Endothelial cell of umbilical vein (primary cell): ENCODE measurements around the gene TNFRSF1A. TPM values are rescaled to one million over a fixed set of nuclear protein-coding genes. Genes with fewer than 3 reads are reported as not detected.

Source experiments
- BruUV-seq: library from RNA; stranded (reverse); fragments of 400-500 nt; replicated peaks from 2 replicates; lab custom pipeline; 2021; lab: Mats Ljungman, UMichigan
- CTCF ChIA-PET: fragments of 300-600, 350-600 bp; sonication (Branson Sonifier 250); formaldehyde crosslinking; loops from one replicate; lab custom pipeline; 2021; ENCODE audit warnings: antibody characterized with exemption, inconsistent platforms; lab: Charles Lee
- POLR2A ChIA-PET: fragments of 300-600, 350-600 bp; sonication (Branson Sonifier 250); formaldehyde crosslinking; loops from one replicate; lab custom pipeline; 2021; ENCODE audit warnings: antibody characterized with exemption, inconsistent platforms; lab: Charles Lee
- DNase-seq: peaks from one replicate; pipeline ENCODE4 v3.0.0-alpha.2; 2011; ENCODE audit warnings: low read depth, low spot score
- FAIRE-seq: peaks from 2 replicates; lab custom pipeline; 2011; peaks lifted over from hg19 to GRCh38; lab: Jason Lieb, UNC
- H2AFZ ChIP-seq: 2 replicates; pipeline ENCODE4 v1.6.0; 2012; ENCODE audit warnings: low read depth, low read length, control low read depth, inconsistent platforms
- H3K27ac ChIP-seq: 2 replicates; pipeline ENCODE4 v1.5.1; 2011; ENCODE audit warnings: low read depth, mild to moderate bottlenecking, control low read depth, low read length, moderate library complexity; ENCODE audit not compliant: insufficient read depth
- H3K27me3 ChIP-seq, 2 experiments: 2 replicates each; pipeline versions ENCODE4 v1.6.0 to v1.6.1; 2011; ENCODE audit warnings: low read length in 2 of 2, mixed read lengths in 1 of 2; ENCODE audit not compliant: control insufficient read depth in 2 of 2, insufficient read depth in 2 of 2
- H3K36me3 ChIP-seq, 2 experiments: 2 replicates in 1 of 2; 3 replicates in 1 of 2; pipeline ENCODE4 v1.5.1; 2011; ENCODE audit warnings: low read length in 2 of 2, mild to moderate bottlenecking in 1 of 2, moderate library complexity in 1 of 2; ENCODE audit not compliant: control insufficient read depth in 2 of 2, insufficient read depth in 2 of 2; ENCODE audit errors: extremely low read depth in 1 of 2
- H3K4me1 ChIP-seq: 3 replicates; pipeline ENCODE4 v1.5.1; 2011; ENCODE audit warnings: mild to moderate bottlenecking, low read length; ENCODE audit not compliant: control insufficient read depth, insufficient read depth; ENCODE audit errors: extremely low read depth
- H3K4me2 ChIP-seq: 2 replicates; pipeline ENCODE4 v1.6.1; 2011; ENCODE audit warnings: low read length, control low read depth, mixed read lengths; ENCODE audit not compliant: insufficient read depth
- H3K4me3 ChIP-seq, 3 experiments: fragments of 200-600 bp in 1 of 3; sonication (generic), shearing (Covaris generic) in 1 of 3; replicated peaks in 1 of 3; 2 replicates each; pipeline ENCODE4 v1.5.1; 2011 to 2016; ENCODE audit warnings: control low read depth in 3 of 3, low read length in 3 of 3, mild to moderate bottlenecking in 2 of 3, inconsistent platforms in 1 of 3, low read depth in 1 of 3, moderate library complexity in 1 of 3; ENCODE audit not compliant: insufficient read depth in 1 of 3
- H3K79me2 ChIP-seq: 2 replicates; pipeline ENCODE4 v1.6.0; 2012; ENCODE audit warnings: low read length, inconsistent platforms; ENCODE audit not compliant: control insufficient read depth, insufficient read depth
- H3K9ac ChIP-seq: replicated peaks from 2 replicates; pipeline ENCODE3; 2011; ENCODE audit warnings: low read length, control low read depth; ENCODE audit not compliant: insufficient read depth; ENCODE audit errors: extremely low read depth
- H3K9me1 ChIP-seq: replicated peaks from 3 replicates; pipeline ENCODE4 v1.6.0; 2011; ENCODE audit warnings: mild to moderate bottlenecking, low read length; ENCODE audit not compliant: control insufficient read depth, insufficient read depth; ENCODE audit errors: extremely low read depth
- H3K9me3 ChIP-seq: replicated peaks from 2 replicates; pipeline ENCODE4 v1.5.1; 2012; ENCODE audit warnings: low read length, inconsistent platforms; ENCODE audit not compliant: control insufficient read depth, insufficient read depth
- H4K20me1 ChIP-seq: replicated peaks from 2 replicates; pipeline ENCODE3; 2011; ENCODE audit warnings: mild to moderate bottlenecking, low read length; ENCODE audit not compliant: control insufficient read depth, insufficient read depth; ENCODE audit errors: extremely low read depth
- FOS ChIP-seq: IDR thresholded peaks from 2 replicates; pipeline ENCODE4 v1.6.1; 2011; ENCODE audit warnings: mild to moderate bottlenecking, low read length, moderate library complexity, borderline replicate concordance; ENCODE audit not compliant: insufficient read depth
- GATA2 ChIP-seq: IDR thresholded peaks from 2 replicates; pipeline ENCODE4 v1.7.0; 2011; ENCODE audit warnings: low read depth, mild to moderate bottlenecking, moderate library complexity, mixed read lengths, low read length; ENCODE audit not compliant: insufficient read length, insufficient read depth
- JUN ChIP-seq: IDR thresholded peaks from 2 replicates; pipeline ENCODE4 v1.6.1; 2011; ENCODE audit warnings: borderline replicate concordance, low read depth; ENCODE audit not compliant: insufficient read length, insufficient read depth
- MYC ChIP-seq: IDR thresholded peaks from one replicate; pipeline ENCODE4 v1.6.1; 2011; ENCODE audit warnings: mild to moderate bottlenecking, low read depth, low read length
- POLR2AphosphoS5 ChIP-seq: IDR thresholded peaks from 2 replicates; pipeline ENCODE4 v1.6.1; 2012; ENCODE audit warnings: low read depth, mild to moderate bottlenecking, control low read depth, low read length, moderate library complexity; ENCODE audit not compliant: insufficient read depth
- dilution Hi-C: fragments of 300-500 bp; cut with MboI; formaldehyde crosslinking; loops from one replicate; pipeline ENCODE4 v1.15.0; 2019; ENCODE audit warnings: low sequenced_read_pairs; ENCODE audit not compliant: extremely low pct_ligation_motif_present
- intact Hi-C: fragments of 100-400 bp; cut with micrococcal nuclease; formaldehyde crosslinking; loops from one replicate; pipeline ENCODE4 v1.10.0; 2022
- polyA plus RNA-seq, 4 experiments: library from polyadenylated mRNA; depleted of rRNA in 3 of 4; stranded (reverse) in 3 of 4; unstranded in 1 of 4; fragments of >200 nt; gene quantifications; 2 replicates each; pipeline versions ENCODE4 v1.2.1 to v1.2.3, GENCODE V29; 2011 to 2012; ENCODE audit warnings: missing spikeins in 1 of 4
- total RNA-seq: library from RNA; stranded (reverse); gene quantifications from 2 replicates; pipeline ENCODE4 v1.2.3, GENCODE V29; 2021
- TF ChIP-seq, protein P1 (sequence below): IDR thresholded peaks from 2 replicates; pipeline ENCODE4 v1.6.1; 2011; ENCODE audit not compliant: insufficient read depth, insufficient read length
- TF ChIP-seq, protein P2 (sequence below), 2 donors: IDR thresholded peaks; 1 replicate in 1 of 2; 2 replicates in 1 of 2; pipeline ENCODE4 v1.5.1; 2011; ENCODE audit warnings: low read length in 2 of 2, mild to moderate bottlenecking in 2 of 2, moderate library complexity in 2 of 2, control low read depth in 1 of 2, inconsistent platforms in 1 of 2, low read depth in 1 of 2; ENCODE audit not compliant: insufficient read depth in 1 of 2; ENCODE audit errors: extremely low read depth in 1 of 2

The TNFRSF1A gene
- total and polyA plus RNA-seq, 2 donors (not counting 3 experiments of a cell fraction or from before 2014, with no cell fraction given) = 86.5 to 98.2 TPM

DNA sequence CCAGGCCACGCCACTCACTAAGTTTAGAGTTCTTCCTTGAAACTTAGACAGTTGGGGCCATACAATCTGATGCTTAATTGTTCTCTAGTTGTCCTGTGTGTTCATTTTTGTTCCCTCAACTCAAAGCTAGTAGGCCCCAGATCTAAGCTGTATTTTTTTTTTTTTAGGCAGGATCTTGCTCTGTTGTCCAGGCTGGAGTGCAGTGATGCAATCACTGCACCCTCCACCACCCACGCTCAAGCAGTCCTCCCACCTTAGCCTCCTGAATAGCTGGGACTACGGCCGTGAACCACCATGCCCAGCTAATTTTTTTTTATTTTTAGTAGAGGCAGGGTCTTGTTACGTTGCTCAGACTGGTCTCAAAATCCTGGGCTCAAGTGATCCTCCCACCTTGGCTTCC is 7.5 kb downstream of the TNFRSF1A start:
- DNase-seq (no peak), FAIRE-seq (no peak)
- H3K27ac ChIP-seq = no peak overlapping the region
- no peaks in the 10 kb centered on the region for H3K9me1 ChIP-seq
- H4K20me1 ChIP-seq = no peaks in the 10 kb centered on the region
- H3K9ac ChIP-seq = no peak overlapping the region
- peaks cover 55% of the 10 kb centered on the region for H3K4me1 ChIP-seq
- no peaks in the 10 kb centered on the region for H3K9me3 ChIP-seq
- ChIA-PET POLR2A (interaction anchor here (0.6 to 1.1 kb wide), 2 partner anchors 11 to 13 kb away, joined by 3 to 4 read pairs; no protein-coding TSS in a partner anchor), CTCF (interaction anchor here (0.8 to 4.4 kb wide), 10 partner anchors 8 to 203 kb away, joined by 3 to 58 read pairs (median 30); partner anchors contain the start of gene SCNN1A)
- intact Hi-C loops (no loop called here), dilution Hi-C loops (no loop called here)
- H2AFZ ChIP-seq = no peak overlapping the region
- no TSS peak for BruUV-seq
- peaks cover 24 to 38% of the 10 kb centered on the region in 2 experiments for H3K36me3 ChIP-seq
- no peak overlapping the region for H3K4me3 ChIP-seq
- H3K4me2 ChIP-seq = no peak overlapping the region
- H3K27me3 ChIP-seq = no peaks in the 10 kb centered on the region
- H3K79me2 ChIP-seq = peaks cover 59% of the 10 kb centered on the region
- no peak for TF ChIP-seq FOS
- no peak for TF ChIP-seq GATA2
- TF ChIP-seq MYC = no peak
- TF ChIP-seq, protein P1, sequence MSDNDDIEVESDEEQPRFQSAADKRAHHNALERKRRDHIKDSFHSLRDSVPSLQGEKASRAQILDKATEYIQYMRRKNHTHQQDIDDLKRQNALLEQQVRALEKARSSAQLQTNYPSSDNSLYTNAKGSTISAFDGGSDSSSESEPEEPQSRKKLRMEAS = no peak
- TF ChIP-seq, protein P2, sequence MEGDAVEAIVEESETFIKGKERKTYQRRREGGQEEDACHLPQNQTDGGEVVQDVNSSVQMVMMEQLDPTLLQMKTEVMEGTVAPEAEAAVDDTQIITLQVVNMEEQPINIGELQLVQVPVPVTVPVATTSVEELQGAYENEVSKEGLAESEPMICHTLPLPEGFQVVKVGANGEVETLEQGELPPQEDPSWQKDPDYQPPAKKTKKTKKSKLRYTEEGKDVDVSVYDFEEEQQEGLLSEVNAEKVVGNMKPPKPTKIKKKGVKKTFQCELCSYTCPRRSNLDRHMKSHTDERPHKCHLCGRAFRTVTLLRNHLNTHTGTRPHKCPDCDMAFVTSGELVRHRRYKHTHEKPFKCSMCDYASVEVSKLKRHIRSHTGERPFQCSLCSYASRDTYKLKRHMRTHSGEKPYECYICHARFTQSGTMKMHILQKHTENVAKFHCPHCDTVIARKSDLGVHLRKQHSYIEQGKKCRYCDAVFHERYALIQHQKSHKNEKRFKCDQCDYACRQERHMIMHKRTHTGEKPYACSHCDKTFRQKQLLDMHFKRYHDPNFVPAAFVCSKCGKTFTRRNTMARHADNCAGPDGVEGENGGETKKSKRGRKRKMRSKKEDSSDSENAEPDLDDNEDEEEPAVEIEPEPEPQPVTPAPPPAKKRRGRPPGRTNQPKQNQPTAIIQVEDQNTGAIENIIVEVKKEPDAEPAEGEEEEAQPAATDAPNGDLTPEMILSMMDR (IDR thresholded peaks at IDR 0.05; ENCODE audit: extremely low read depth in 1 of 2, insufficient read depth in 1 of 2, low read depth in 1 of 2, low read length in 2 of 2) = no peak
- no peak for TF ChIP-seq POLR2AphosphoS5
- no peak for TF ChIP-seq JUN
